Measurements from ENCODE around the gene HARS2. TPM values are rescaled to one million over a fixed set of nuclear protein-coding genes. Genes with fewer than 3 reads are reported as not detected.

Gene HARS2
- total RNA-seq, 2 experiments from 2014 or later: 20.9 to 28.1 TPM

GRCh38 chr5:140725799-140726471, 34.7 kb downstream of the HARS2 start:
- Mint-ChIP-seq H3K9me3 (ENCODE audit: low read depth) (no peaks in the 10 kb centered on the region), H3K4me1 (peaks cover 11% of the 10 kb centered on the region), H3K4me3 (peak overlapping the region; percentile 67), H3K27ac (peak overlapping the region; percentile 45), H3K36me3 (ENCODE audit: low read depth) (no peaks in the 10 kb centered on the region), H3K27me3 (peaks cover 22% of the 10 kb centered on the region)
- peak; percentile 94 for ATAC-seq
- ChIA-PET CTCF (interaction anchor here (0.8 to 1.5 kb wide), 8 partner anchors 11 to 374 kb away, joined by 3 to 6 read pairs (median 3); partner anchors contain the start of gene ZMAT2), POLR2A (interaction anchor here (0.6 to 1.3 kb wide), 3 partner anchors 15 to 486 kb away, joined by 3 read pairs; partner anchors contain the start of genes IK and NDUFA2)
- intact Hi-C loops (cut with DNase I, micrococcal nuclease): loop anchor here (1.0 to 2.0 kb wide), 2 partner anchors 15 kb away; no protein-coding TSS in a partner anchor
- peak; percentile 87 for DNase-seq

- ATAC-seq: no peak
- Mint-ChIP-seq H3K4me1 (no peaks in the 10 kb centered on the region), H3K9me3 (ENCODE audit: low read depth) (peaks cover 7% of the 10 kb centered on the region), H3K27ac (no peak overlapping the region), H3K27me3 (peaks cover 27% of the 10 kb centered on the region), H3K36me3 (ENCODE audit: low read depth) (no peaks in the 10 kb centered on the region), H3K4me3 (no peak overlapping the region)
- CTCF ChIA-PET: no interaction called here
- no peak for DNase-seq
- POLR2A ChIA-PET: no interaction called here
- intact Hi-C loops (cut with DNase I, micrococcal nuclease): no loop called here
Measured at GRCh38 chr5:140733098-140733497, 41.8 kb downstream of the HARS2 start.

DNA sequence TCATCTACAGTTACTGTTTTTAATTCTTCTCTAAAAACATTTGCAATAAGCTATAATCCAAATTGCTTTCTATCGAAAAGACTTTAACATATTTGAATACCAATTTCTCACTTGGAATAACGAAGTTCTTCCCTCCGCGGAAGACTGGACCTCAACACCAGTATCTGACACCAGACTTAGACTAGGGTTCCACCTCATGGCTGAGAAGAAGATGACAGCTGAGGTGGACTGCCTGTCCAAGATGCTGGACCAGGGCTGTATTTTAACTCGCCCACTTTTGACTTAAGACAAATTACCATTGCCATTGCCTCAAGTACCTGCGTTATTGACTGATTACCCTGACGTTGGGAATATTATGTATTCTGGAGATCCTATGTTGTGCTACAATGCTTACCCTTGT, 43.1 kb downstream of the HARS2 start:
- Mint-ChIP-seq H3K4me3 (no peak overlapping the region), H3K4me1 (no peaks in the 10 kb centered on the region), H3K27me3 (peaks cover 26% of the 10 kb centered on the region), H3K27ac (no peak overlapping the region), H3K36me3 (ENCODE audit: low read depth) (no peaks in the 10 kb centered on the region), H3K9me3 (ENCODE audit: low read depth) (peaks cover 7% of the 10 kb centered on the region)
- ATAC-seq (no peak), DNase-seq (no peak)
- ChIA-PET POLR2A (no interaction called here), CTCF (interaction anchor here (0.7 to 1.5 kb wide), 4 partner anchors 12 to 63 kb away, joined by 3 read pairs; no protein-coding TSS in a partner anchor)
- intact Hi-C loops (cut with DNase I, micrococcal nuclease): no loop called here

GRCh38 chr5:140737486-140737885, 46.2 kb downstream of the HARS2 start:
- no peak for ATAC-seq
- peaks cover 28% of the 10 kb centered on the region for H3K27me3 Mint-ChIP-seq
- H3K4me1 Mint-ChIP-seq: no peaks in the 10 kb centered on the region
- no peaks in the 10 kb centered on the region for H3K36me3 Mint-ChIP-seq (ENCODE audit: low read depth)
- peaks cover 12% of the 10 kb centered on the region for H3K9me3 Mint-ChIP-seq (ENCODE audit: low read depth)
- H3K27ac Mint-ChIP-seq: no peak overlapping the region
- ChIA-PET CTCF (no interaction called here), POLR2A (no interaction called here)
- no peak for DNase-seq
- intact Hi-C loops (cut with DNase I, micrococcal nuclease): no loop called here
- no peak overlapping the region for H3K4me3 Mint-ChIP-seq

GRCh38 chr5:140741967-140742366, 50.7 kb downstream of the HARS2 start:
- peaks cover 18% of the 10 kb centered on the region for H3K9me3 Mint-ChIP-seq (ENCODE audit: low read depth)
- intact Hi-C loops (cut with DNase I, micrococcal nuclease): no loop called here

More at GRCh38 chr5:140741967-140742366, 50.7 kb downstream of the HARS2 start:
- no peaks in the 10 kb centered on the region for H3K36me3 Mint-ChIP-seq (ENCODE audit: low read depth)
- no peak for ATAC-seq
- no peak for DNase-seq
- H3K27me3 Mint-ChIP-seq: peaks cover 11% of the 10 kb centered on the region
- CTCF ChIA-PET: interaction anchor here (1.1 kb wide), 1 partner anchor 16 kb away, joined by 3 read pairs; no protein-coding TSS in a partner anchor
- H3K27ac Mint-ChIP-seq: no peak overlapping the region
- no peaks in the 10 kb centered on the region for H3K4me1 Mint-ChIP-seq
- no peak overlapping the region for H3K4me3 Mint-ChIP-seq
- POLR2A ChIA-PET: no interaction called here

Small RNAs within 50 kb of the gene (microRNA-seq; reads per million reads assigned to microRNA genes)
- 2.1 reads per million for gene MIR3655 (ENCODE audit: borderline replicate concordance)

Other genes starting within 250 kb of the HARS2 start
- gene EIF4EBP3, start 143.8 kb upstream of the HARS2 start, total RNA-seq: 10 to 100 TPM; 15.8 to 17.3 TPM
- 10 to 100 TPM; 33.2 to 47.3 TPM for gene SRA1, start 134.0 kb upstream of the HARS2 start, total RNA-seq
- gene APBB3, start 126.9 kb upstream of the HARS2 start, total RNA-seq: 10 to 100 TPM; 12.8 to 19.0 TPM
- gene SLC35A4, start 126.6 kb upstream of the HARS2 start, total RNA-seq: 10 to 100 TPM; 61.8 to 65.4 TPM
- under 1 TPM; 0.26 to 0.43 TPM for gene CD14, start 58.3 kb upstream of the HARS2 start, total RNA-seq
- 10 to 100 TPM; 36.5 to 36.6 TPM for gene TMCO6, start 52.0 kb upstream of the HARS2 start, total RNA-seq
- 10 to 100 TPM; 48.5 to 62.0 TPM for gene NDUFA2, start 43.8 kb upstream of the HARS2 start, total RNA-seq
- 100 to 1,000 TPM in 1 of 2 experiments, 10 to 100 TPM in 1; 97.1 to 187 TPM for gene IK, start 43.6 kb upstream of the HARS2 start, total RNA-seq
- gene WDR55, start 26.6 kb upstream of the HARS2 start, total RNA-seq: 10 to 100 TPM; 25.9 to 31.7 TPM
- gene DND1, start 17.9 kb upstream of the HARS2 start, total RNA-seq: 1 to 10 TPM; 2.1 to 3.0 TPM
- gene HARS1, start 85 bp upstream of the HARS2 start, total RNA-seq: 10 to 100 TPM; 83.3 to 91.0 TPM
- gene ZMAT2, start 9.0 kb downstream of the HARS2 start, total RNA-seq: 10 to 100 TPM; 49.9 to 55.3 TPM
- not detected for gene PCDHA1, start 94.7 kb downstream of the HARS2 start, total RNA-seq
- gene PCDHA2, start 103.4 kb downstream of the HARS2 start, total RNA-seq: not detected
- not detected for gene PCDHA3, start 109.6 kb downstream of the HARS2 start, total RNA-seq
- gene PCDHA4, start 115.6 kb downstream of the HARS2 start, total RNA-seq: not detected
- gene PCDHA5, start 130.2 kb downstream of the HARS2 start, total RNA-seq: not detected
- gene PCDHA6, start 136.5 kb downstream of the HARS2 start, total RNA-seq: not detected
- gene PCDHA7, start 142.8 kb downstream of the HARS2 start, total RNA-seq: not detected
- not detected for gene PCDHA8, start 149.7 kb downstream of the HARS2 start, total RNA-seq
- gene PCDHA9, start 156.9 kb downstream of the HARS2 start, total RNA-seq: not detected
- not detected for gene PCDHA10, start 164.4 kb downstream of the HARS2 start, total RNA-seq
- not detected for gene PCDHA11, start 177.5 kb downstream of the HARS2 start, total RNA-seq
- gene PCDHA12, start 183.9 kb downstream of the HARS2 start, total RNA-seq: not detected
- not detected for gene PCDHA13, start 190.7 kb downstream of the HARS2 start, total RNA-seq
- not detected for gene PCDHAC1, start 234.8 kb downstream of the HARS2 start, total RNA-seq

Data from activated CD4-positive, alpha-beta T cell treated with anti-CD3 and anti-CD28 coated beads for 36 hours (primary cell).